ENCODE results near the gene SVOP.
"Not testable (repeated sequence)": the region's sequence is repeated elsewhere in the genome, so short reads cannot be mapped to it uniquely, and the experiment has no call there.

The SVOP gene

DNA sequence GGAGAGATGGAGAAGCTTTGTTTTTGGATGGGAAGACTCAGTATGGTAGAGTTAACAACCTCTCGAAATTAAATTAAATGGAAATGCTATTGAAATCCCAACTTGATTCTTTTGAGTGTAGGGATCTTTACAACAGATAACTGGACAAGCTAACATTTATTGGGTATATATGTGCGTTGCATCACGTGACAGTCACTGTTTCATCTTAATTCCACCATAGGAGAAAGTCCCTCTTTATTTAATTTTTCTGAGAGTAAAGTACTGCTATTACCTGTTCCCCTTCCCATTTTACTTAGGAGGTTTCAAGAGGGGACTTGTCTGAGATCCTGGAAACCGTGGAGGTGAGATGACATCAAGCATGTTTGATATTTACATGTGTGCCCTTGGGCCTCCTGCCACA lies 152.1 kb downstream of the SVOP start:
- Histone ChIP-seq H3K36me3 (ENCODE audit: low read length) (no peaks in the 10 kb centered on the region), H3K4me2 (ENCODE audit: low read depth, low read length, poor library complexity, severe bottlenecking) (no peak overlapping the region)
- TF ChIP-seq EZH2phosphoT487 (conservative IDR thresholded peaks at IDR 0.05; ENCODE audit: low read length): no peak
- TF ChIP-seq, protein P1, sequence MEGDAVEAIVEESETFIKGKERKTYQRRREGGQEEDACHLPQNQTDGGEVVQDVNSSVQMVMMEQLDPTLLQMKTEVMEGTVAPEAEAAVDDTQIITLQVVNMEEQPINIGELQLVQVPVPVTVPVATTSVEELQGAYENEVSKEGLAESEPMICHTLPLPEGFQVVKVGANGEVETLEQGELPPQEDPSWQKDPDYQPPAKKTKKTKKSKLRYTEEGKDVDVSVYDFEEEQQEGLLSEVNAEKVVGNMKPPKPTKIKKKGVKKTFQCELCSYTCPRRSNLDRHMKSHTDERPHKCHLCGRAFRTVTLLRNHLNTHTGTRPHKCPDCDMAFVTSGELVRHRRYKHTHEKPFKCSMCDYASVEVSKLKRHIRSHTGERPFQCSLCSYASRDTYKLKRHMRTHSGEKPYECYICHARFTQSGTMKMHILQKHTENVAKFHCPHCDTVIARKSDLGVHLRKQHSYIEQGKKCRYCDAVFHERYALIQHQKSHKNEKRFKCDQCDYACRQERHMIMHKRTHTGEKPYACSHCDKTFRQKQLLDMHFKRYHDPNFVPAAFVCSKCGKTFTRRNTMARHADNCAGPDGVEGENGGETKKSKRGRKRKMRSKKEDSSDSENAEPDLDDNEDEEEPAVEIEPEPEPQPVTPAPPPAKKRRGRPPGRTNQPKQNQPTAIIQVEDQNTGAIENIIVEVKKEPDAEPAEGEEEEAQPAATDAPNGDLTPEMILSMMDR (IDR thresholded peaks at IDR 0.05; ENCODE audit: insufficient read depth, low read length, poor library complexity, severe bottlenecking): no peak

DNA sequence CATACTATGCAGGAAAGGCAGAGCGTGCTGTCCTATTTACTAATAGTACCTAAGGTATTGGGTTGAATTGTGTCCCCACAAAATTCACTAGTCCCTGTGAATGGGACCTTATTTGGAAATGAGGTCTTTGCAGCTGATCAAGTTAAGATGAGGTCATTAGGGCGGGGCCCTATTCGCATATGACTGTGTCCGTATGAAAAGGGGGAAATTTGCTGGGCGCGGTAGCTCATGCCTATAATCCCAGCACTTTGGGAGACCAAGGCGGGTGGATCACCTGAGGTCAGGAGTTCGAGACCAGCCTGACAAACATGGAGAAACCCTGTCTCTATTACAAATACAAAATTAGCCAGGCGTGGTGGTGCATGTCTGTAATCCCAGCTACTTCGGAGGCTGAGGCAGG lies 154.8 kb downstream of the SVOP start:
- not testable (repeated sequence) for H3K27ac ChIP-seq (ENCODE audit: low read depth, low read length); H4K20me1 ChIP-seq (ENCODE audit: low read depth, low read length); H3K9me3 ChIP-seq (ENCODE audit: insufficient read depth, low read length); H2AFZ ChIP-seq (ENCODE audit: low read depth, low read length, severe bottlenecking); H3K36me3 ChIP-seq (ENCODE audit: low read length); H3K9me2 ChIP-seq (replicated peaks; ENCODE audit: insufficient read depth, low read length); H3K4me2 ChIP-seq (ENCODE audit: low read depth, low read length, poor library complexity, severe bottlenecking); H3K9ac ChIP-seq (ENCODE audit: low read length); H3F3A ChIP-seq (ENCODE audit: insufficient read depth); H3K79me2 ChIP-seq (ENCODE audit: insufficient read depth, low read length); H3K4me3 ChIP-seq (ENCODE audit: insufficient read depth, low read length, poor library complexity, severe bottlenecking); H3K27me3 ChIP-seq (ENCODE audit: low read length)

More for the DNA sequence above, 152.1 kb downstream of the SVOP start:
- H3K9ac ChIP-seq (ENCODE audit: low read length): no peak overlapping the region
- H3K9me3 ChIP-seq (ENCODE audit: insufficient read depth, low read length): no peaks in the 10 kb centered on the region
- H2AFZ ChIP-seq (ENCODE audit: low read depth, low read length, severe bottlenecking): no peak overlapping the region
- H3K9me2 ChIP-seq (replicated peaks; ENCODE audit: insufficient read depth, low read length): no peaks in the 10 kb centered on the region
- no peaks in the 10 kb centered on the region for H4K20me1 ChIP-seq (ENCODE audit: low read depth, low read length)
- no peak overlapping the region for H3K27ac ChIP-seq (ENCODE audit: low read depth, low read length)
- H3F3A ChIP-seq (ENCODE audit: insufficient read depth): no peaks in the 10 kb centered on the region
- no peaks in the 10 kb centered on the region for H3K79me2 ChIP-seq (ENCODE audit: insufficient read depth, low read length)
- H3K27me3 ChIP-seq (ENCODE audit: low read length): no peaks in the 10 kb centered on the region
- no peak overlapping the region for H3K4me3 ChIP-seq (ENCODE audit: insufficient read depth, low read length, poor library complexity, severe bottlenecking)

DNA sequence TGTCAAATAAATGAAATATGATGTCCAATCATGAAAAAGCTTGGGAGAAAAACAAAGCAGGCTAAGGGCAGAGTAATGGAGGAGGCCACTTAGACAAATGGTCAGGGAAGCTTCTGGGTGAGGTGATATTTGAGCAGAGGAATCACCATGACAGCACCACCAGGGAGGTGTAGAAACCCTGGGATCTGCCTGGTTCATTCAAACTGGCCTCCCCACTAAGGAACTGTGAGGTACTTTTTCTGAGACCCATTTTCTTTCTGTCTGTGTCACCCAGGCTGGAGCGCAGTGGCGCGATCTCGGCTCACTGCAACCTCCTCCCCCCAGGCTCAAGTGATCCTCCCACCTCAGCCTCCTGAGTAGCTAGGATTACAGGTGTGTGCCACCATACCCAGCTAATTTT lies 155.7 kb downstream of the SVOP start:
- Histone ChIP-seq H3K4me3 (ENCODE audit: insufficient read depth, low read length, poor library complexity, severe bottlenecking) (no peak overlapping the region), H3K27ac (ENCODE audit: low read depth, low read length) (no peak overlapping the region), H3K9ac (ENCODE audit: low read length) (no peak overlapping the region), H3K9me2 (replicated peaks; ENCODE audit: insufficient read depth, low read length) (no peaks in the 10 kb centered on the region), H3K27me3 (ENCODE audit: low read length) (no peaks in the 10 kb centered on the region), H2AFZ (ENCODE audit: low read depth, low read length, severe bottlenecking) (no peak overlapping the region), H3F3A (ENCODE audit: insufficient read depth) (no peaks in the 10 kb centered on the region), H3K79me2 (ENCODE audit: insufficient read depth, low read length) (no peaks in the 10 kb centered on the region), H3K9me3 (ENCODE audit: insufficient read depth, low read length) (no peaks in the 10 kb centered on the region), H4K20me1 (ENCODE audit: low read depth, low read length) (no peaks in the 10 kb centered on the region), H3K36me3 (ENCODE audit: low read length) (no peaks in the 10 kb centered on the region), H3K4me2 (ENCODE audit: low read depth, low read length, poor library complexity, severe bottlenecking) (no peak overlapping the region)
- TF ChIP-seq EZH2phosphoT487 (conservative IDR thresholded peaks at IDR 0.05; ENCODE audit: low read length): no peak
- TF ChIP-seq, protein P1 (IDR thresholded peaks at IDR 0.05; ENCODE audit: insufficient read depth, low read length, poor library complexity, severe bottlenecking): no peak

DNA sequence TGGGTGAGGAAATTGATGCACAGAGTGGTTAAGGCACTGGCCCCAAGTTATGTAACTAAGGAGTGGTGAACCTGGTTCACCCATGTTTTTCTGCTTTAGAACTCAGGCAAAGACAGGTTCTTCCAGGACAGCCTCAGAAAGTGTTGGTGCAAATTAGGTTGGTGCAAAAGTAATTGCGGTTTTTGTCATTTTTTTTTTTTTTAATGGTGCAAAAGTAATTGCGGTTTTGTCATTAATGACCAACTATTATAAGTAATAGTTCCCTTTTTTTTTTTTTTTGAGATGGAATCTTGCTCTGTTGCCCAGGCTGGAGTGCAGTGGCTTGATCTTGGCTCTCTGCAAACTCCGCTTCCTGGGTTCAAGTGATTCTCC lies 158.3 kb downstream of the SVOP start:
- Histone ChIP-seq H3K9ac (ENCODE audit: low read length) (no peak overlapping the region), H3F3A (ENCODE audit: insufficient read depth) (no peaks in the 10 kb centered on the region), H3K9me3 (ENCODE audit: insufficient read depth, low read length) (no peaks in the 10 kb centered on the region), H3K9me2 (replicated peaks; ENCODE audit: insufficient read depth, low read length) (no peaks in the 10 kb centered on the region), H3K27ac (ENCODE audit: low read depth, low read length) (no peak overlapping the region), H3K79me2 (ENCODE audit: insufficient read depth, low read length) (no peaks in the 10 kb centered on the region), H3K27me3 (ENCODE audit: low read length) (no peaks in the 10 kb centered on the region), H4K20me1 (ENCODE audit: low read depth, low read length) (no peaks in the 10 kb centered on the region), H3K4me3 (ENCODE audit: insufficient read depth, low read length, poor library complexity, severe bottlenecking) (no peak overlapping the region), H2AFZ (ENCODE audit: low read depth, low read length, severe bottlenecking) (no peak overlapping the region), H3K36me3 (ENCODE audit: low read length) (no peaks in the 10 kb centered on the region), H3K4me2 (ENCODE audit: low read depth, low read length, poor library complexity, severe bottlenecking) (no peak overlapping the region)
- no peak for TF ChIP-seq EZH2phosphoT487 (conservative IDR thresholded peaks at IDR 0.05; ENCODE audit: low read length)
- TF ChIP-seq, protein P1 (IDR thresholded peaks at IDR 0.05; ENCODE audit: insufficient read depth, low read length, poor library complexity, severe bottlenecking): no peak

Measured in SU-DHL-6 (cell line).